Measurements from ENCODE around the gene CHGA. TPM values are rescaled to one million over a fixed set of nuclear protein-coding genes. Genes with fewer than 3 reads are reported as not detected.
A peak's percentile ranks its signal among the peaks of the same experiment; 100 is the strongest.

CHGA gene
- total and polyA plus RNA-seq, 4 donors: 0.05 TPM; not detected in 3

GRCh38 chr14:92964124-92965109 lies 41.5 kb downstream of the CHGA start:
- H3K36me3 ChIP-seq (ENCODE audit: control insufficient read depth in 4 of 4, insufficient read depth in 3 of 4, low read depth in 1 of 4, low read length in 3 of 4): peaks cover 0 to 12% (median 2%) of the 10 kb centered on the region in 4 donors
- H3K4me1 ChIP-seq (ENCODE audit: control insufficient read depth in 4 of 4, insufficient read depth in 4 of 4, low read length in 3 of 4): peaks cover 13 to 25% (median 23%) of the 10 kb centered on the region in 4 donors
- H3K27me3 ChIP-seq (ENCODE audit: control insufficient read depth in 4 of 4, insufficient read depth in 4 of 4, low read length in 3 of 4): no peaks in the 10 kb centered on the region
- no peak for DNase-seq (ENCODE audit: low spot score)
- H3K27ac ChIP-seq (ENCODE audit: low read depth in 1 of 2, low read length in 2 of 2): peak overlapping the region; percentile 39 to 68
- H3K9me3 ChIP-seq (ENCODE audit: control insufficient read depth in 4 of 4, low read length in 3 of 4): no peaks in the 10 kb centered on the region
- H3K9ac ChIP-seq (ENCODE audit: low read depth in 1 of 2, low read length in 2 of 2): no peak overlapping the region
- H3K4me3 ChIP-seq (ENCODE audit: low read depth in 1 of 3, low read length in 3 of 3): no peak overlapping the region
- TF ChIP-seq HNF4A (conservative IDR thresholded peaks at IDR 0.05) (peak; percentile 40 to 59), SP1 (IDR thresholded peaks at IDR 0.05) (peak; percentile 51), JUND (IDR thresholded peaks at IDR 0.05) (peak in 1 of 2 donors; percentile 17), FOXA1 (IDR thresholded peaks at IDR 0.05) (peak; percentile 16), FOXA2 (IDR thresholded peaks at IDR 0.05) (no peak), RXRA (IDR thresholded peaks at IDR 0.05) (peak; percentile 72 to 88), RAD21 (IDR thresholded peaks at IDR 0.05) (peak; percentile 12 to 37)
- TF ChIP-seq, protein P1, sequence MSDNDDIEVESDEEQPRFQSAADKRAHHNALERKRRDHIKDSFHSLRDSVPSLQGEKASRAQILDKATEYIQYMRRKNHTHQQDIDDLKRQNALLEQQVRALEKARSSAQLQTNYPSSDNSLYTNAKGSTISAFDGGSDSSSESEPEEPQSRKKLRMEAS (IDR thresholded peaks at IDR 0.05): no peak
- TF ChIP-seq, protein P2, sequence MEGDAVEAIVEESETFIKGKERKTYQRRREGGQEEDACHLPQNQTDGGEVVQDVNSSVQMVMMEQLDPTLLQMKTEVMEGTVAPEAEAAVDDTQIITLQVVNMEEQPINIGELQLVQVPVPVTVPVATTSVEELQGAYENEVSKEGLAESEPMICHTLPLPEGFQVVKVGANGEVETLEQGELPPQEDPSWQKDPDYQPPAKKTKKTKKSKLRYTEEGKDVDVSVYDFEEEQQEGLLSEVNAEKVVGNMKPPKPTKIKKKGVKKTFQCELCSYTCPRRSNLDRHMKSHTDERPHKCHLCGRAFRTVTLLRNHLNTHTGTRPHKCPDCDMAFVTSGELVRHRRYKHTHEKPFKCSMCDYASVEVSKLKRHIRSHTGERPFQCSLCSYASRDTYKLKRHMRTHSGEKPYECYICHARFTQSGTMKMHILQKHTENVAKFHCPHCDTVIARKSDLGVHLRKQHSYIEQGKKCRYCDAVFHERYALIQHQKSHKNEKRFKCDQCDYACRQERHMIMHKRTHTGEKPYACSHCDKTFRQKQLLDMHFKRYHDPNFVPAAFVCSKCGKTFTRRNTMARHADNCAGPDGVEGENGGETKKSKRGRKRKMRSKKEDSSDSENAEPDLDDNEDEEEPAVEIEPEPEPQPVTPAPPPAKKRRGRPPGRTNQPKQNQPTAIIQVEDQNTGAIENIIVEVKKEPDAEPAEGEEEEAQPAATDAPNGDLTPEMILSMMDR (IDR thresholded peaks at IDR 0.05; ENCODE audit: low read depth, low read length, missing input control): no peak
- WGBS: 51% methylated on average over 12 of the region's 12 CpGs

GRCh38 chr14:92965281-92965680 lies 42.3 kb downstream of the CHGA start:
- H3K27me3 ChIP-seq (ENCODE audit: control insufficient read depth in 4 of 4, insufficient read depth in 4 of 4, low read length in 3 of 4): no peaks in the 10 kb centered on the region
- WGBS: 91% methylated on average over 1 of the region's 1 CpG
- TF ChIP-seq SP1 (IDR thresholded peaks at IDR 0.05) (no peak), TAF1 (conservative IDR thresholded peaks at IDR 0.05) (no peak), RAD21 (IDR thresholded peaks at IDR 0.05) (no peak), RXRA (IDR thresholded peaks at IDR 0.05) (no peak), GABPA (IDR thresholded peaks at IDR 0.05 in 1 of 2, conservative IDR thresholded peaks at IDR 0.05 in 1 of 2) (no peak), HNF4A (conservative IDR thresholded peaks at IDR 0.05) (no peak)
- TF ChIP-seq, protein P2 (IDR thresholded peaks at IDR 0.05; ENCODE audit: low read depth, low read length, missing input control): no peak
- TF ChIP-seq, protein P3, sequence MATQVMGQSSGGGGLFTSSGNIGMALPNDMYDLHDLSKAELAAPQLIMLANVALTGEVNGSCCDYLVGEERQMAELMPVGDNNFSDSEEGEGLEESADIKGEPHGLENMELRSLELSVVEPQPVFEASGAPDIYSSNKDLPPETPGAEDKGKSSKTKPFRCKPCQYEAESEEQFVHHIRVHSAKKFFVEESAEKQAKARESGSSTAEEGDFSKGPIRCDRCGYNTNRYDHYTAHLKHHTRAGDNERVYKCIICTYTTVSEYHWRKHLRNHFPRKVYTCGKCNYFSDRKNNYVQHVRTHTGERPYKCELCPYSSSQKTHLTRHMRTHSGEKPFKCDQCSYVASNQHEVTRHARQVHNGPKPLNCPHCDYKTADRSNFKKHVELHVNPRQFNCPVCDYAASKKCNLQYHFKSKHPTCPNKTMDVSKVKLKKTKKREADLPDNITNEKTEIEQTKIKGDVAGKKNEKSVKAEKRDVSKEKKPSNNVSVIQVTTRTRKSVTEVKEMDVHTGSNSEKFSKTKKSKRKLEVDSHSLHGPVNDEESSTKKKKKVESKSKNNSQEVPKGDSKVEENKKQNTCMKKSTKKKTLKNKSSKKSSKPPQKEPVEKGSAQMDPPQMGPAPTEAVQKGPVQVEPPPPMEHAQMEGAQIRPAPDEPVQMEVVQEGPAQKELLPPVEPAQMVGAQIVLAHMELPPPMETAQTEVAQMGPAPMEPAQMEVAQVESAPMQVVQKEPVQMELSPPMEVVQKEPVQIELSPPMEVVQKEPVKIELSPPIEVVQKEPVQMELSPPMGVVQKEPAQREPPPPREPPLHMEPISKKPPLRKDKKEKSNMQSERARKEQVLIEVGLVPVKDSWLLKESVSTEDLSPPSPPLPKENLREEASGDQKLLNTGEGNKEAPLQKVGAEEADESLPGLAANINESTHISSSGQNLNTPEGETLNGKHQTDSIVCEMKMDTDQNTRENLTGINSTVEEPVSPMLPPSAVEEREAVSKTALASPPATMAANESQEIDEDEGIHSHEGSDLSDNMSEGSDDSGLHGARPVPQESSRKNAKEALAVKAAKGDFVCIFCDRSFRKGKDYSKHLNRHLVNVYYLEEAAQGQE (IDR thresholded peaks at IDR 0.05): no peak
- no peak overlapping the region for H3K9ac ChIP-seq (ENCODE audit: low read depth in 1 of 2, low read length in 2 of 2)
- no peaks in the 10 kb centered on the region for H3K9me3 ChIP-seq (ENCODE audit: control insufficient read depth in 4 of 4, low read length in 3 of 4)
- no peak overlapping the region for H3K4me3 ChIP-seq (ENCODE audit: low read depth in 1 of 3, low read length in 3 of 3)
- peaks cover 0 to 10% (median 2%) of the 10 kb centered on the region in 4 donors for H3K36me3 ChIP-seq (ENCODE audit: control insufficient read depth in 4 of 4, insufficient read depth in 3 of 4, low read depth in 1 of 4, low read length in 3 of 4)
- peak overlapping the region; percentile 39 to 68 for H3K27ac ChIP-seq (ENCODE audit: low read depth in 1 of 2, low read length in 2 of 2)
- no peak for DNase-seq (ENCODE audit: low spot score)
- peaks cover 17 to 33% (median 27%) of the 10 kb centered on the region in 4 donors for H3K4me1 ChIP-seq (ENCODE audit: control insufficient read depth in 4 of 4, insufficient read depth in 4 of 4, low read length in 3 of 4)

Data from liver (tissue), 9 donors.